Measurements from ENCODE around the gene CAVIN2.

Gene CAVIN2

GRCh38 chr2:191848771-191849767, 2.2 kb upstream of the CAVIN2 start:
- H3K9ac ChIP-seq (ENCODE audit: low read depth, low read length), result no peak overlapping the region
- H3K4me3 ChIP-seq (ENCODE audit: low read depth, low read length), result no peak overlapping the region
- H3K36me3 ChIP-seq (ENCODE audit: control insufficient read depth, insufficient read depth, low read length), result no peaks in the 10 kb centered on the region
- no peaks in the 10 kb centered on the region for H3K4me1 ChIP-seq (ENCODE audit: control insufficient read depth, insufficient read depth, low read length)
- H3K9me3 ChIP-seq (ENCODE audit: control insufficient read depth, insufficient read depth, low read length), result no peaks in the 10 kb centered on the region
- no peaks in the 10 kb centered on the region for H3K27me3 ChIP-seq (ENCODE audit: control insufficient read depth, insufficient read depth, low read length)

- Histone ChIP-seq H3K36me3 (ENCODE audit: control insufficient read depth, insufficient read depth, low read length) (no peaks in the 10 kb centered on the region), H3K27me3 (ENCODE audit: control insufficient read depth, insufficient read depth, low read length) (no peaks in the 10 kb centered on the region), H3K4me3 (ENCODE audit: low read depth, low read length) (no peak overlapping the region), H3K9me3 (ENCODE audit: control insufficient read depth, insufficient read depth, low read length) (no peaks in the 10 kb centered on the region), H3K4me1 (ENCODE audit: control insufficient read depth, insufficient read depth, low read length) (no peaks in the 10 kb centered on the region), H3K9ac (ENCODE audit: low read depth, low read length) (no peak overlapping the region)
Measured at GRCh38 chr2:191847764-191848163, 876 bp upstream of the CAVIN2 start.

- no peak overlapping the region for H3K4me3 ChIP-seq (ENCODE audit: low read depth, low read length)
Measured at GRCh38 chr2:191845876-191846514, 893 bp downstream of the CAVIN2 start.

GRCh38 chr2:191845248-191845715, 1.6 kb downstream of the CAVIN2 start:
- Histone ChIP-seq H3K9me3 (ENCODE audit: control insufficient read depth, insufficient read depth, low read length) (no peaks in the 10 kb centered on the region), H3K27me3 (ENCODE audit: control insufficient read depth, insufficient read depth, low read length) (no peaks in the 10 kb centered on the region), H3K4me3 (ENCODE audit: low read depth, low read length) (no peak overlapping the region), H3K4me1 (ENCODE audit: control insufficient read depth, insufficient read depth, low read length) (no peaks in the 10 kb centered on the region), H3K36me3 (ENCODE audit: control insufficient read depth, insufficient read depth, low read length) (no peaks in the 10 kb centered on the region), H3K9ac (ENCODE audit: low read depth, low read length) (no peak overlapping the region)

More at GRCh38 chr2:191845876-191846514, 893 bp downstream of the CAVIN2 start:
- no peak overlapping the region for H3K9ac ChIP-seq (ENCODE audit: low read depth, low read length)
- H3K36me3 ChIP-seq (ENCODE audit: control insufficient read depth, insufficient read depth, low read length), result no peaks in the 10 kb centered on the region
- H3K9me3 ChIP-seq (ENCODE audit: control insufficient read depth, insufficient read depth, low read length), result no peaks in the 10 kb centered on the region
- no peaks in the 10 kb centered on the region for H3K4me1 ChIP-seq (ENCODE audit: control insufficient read depth, insufficient read depth, low read length)
- no peaks in the 10 kb centered on the region for H3K27me3 ChIP-seq (ENCODE audit: control insufficient read depth, insufficient read depth, low read length)

GRCh38 chr2:191844706-191845105, 2.2 kb downstream of the CAVIN2 start:
- H3K9ac ChIP-seq (ENCODE audit: low read depth, low read length), result no peak overlapping the region
- H3K36me3 ChIP-seq (ENCODE audit: control insufficient read depth, insufficient read depth, low read length), result no peaks in the 10 kb centered on the region
- no peaks in the 10 kb centered on the region for H3K4me1 ChIP-seq (ENCODE audit: control insufficient read depth, insufficient read depth, low read length)
- H3K4me3 ChIP-seq (ENCODE audit: low read depth, low read length), result no peak overlapping the region
- H3K27me3 ChIP-seq (ENCODE audit: control insufficient read depth, insufficient read depth, low read length), result no peaks in the 10 kb centered on the region
- H3K9me3 ChIP-seq (ENCODE audit: control insufficient read depth, insufficient read depth, low read length), result no peaks in the 10 kb centered on the region

GRCh38 chr2:191840921-191841320, 6.0 kb downstream of the CAVIN2 start:
- Histone ChIP-seq H3K27me3 (ENCODE audit: control insufficient read depth, insufficient read depth, low read length) (no peaks in the 10 kb centered on the region), H3K9ac (ENCODE audit: low read depth, low read length) (no peak overlapping the region), H3K4me3 (ENCODE audit: low read depth, low read length) (no peak overlapping the region), H3K36me3 (ENCODE audit: control insufficient read depth, insufficient read depth, low read length) (no peaks in the 10 kb centered on the region), H3K9me3 (ENCODE audit: control insufficient read depth, insufficient read depth, low read length) (no peaks in the 10 kb centered on the region), H3K4me1 (ENCODE audit: control insufficient read depth, insufficient read depth, low read length) (no peaks in the 10 kb centered on the region)

GRCh38 chr2:191839918-191840804, 6.7 kb downstream of the CAVIN2 start:
- no peak overlapping the region for H3K9ac ChIP-seq (ENCODE audit: low read depth, low read length)
- no peaks in the 10 kb centered on the region for H3K4me1 ChIP-seq (ENCODE audit: control insufficient read depth, insufficient read depth, low read length)

GRCh38 chr2:191838526-191838925, 8.4 kb downstream of the CAVIN2 start:
- H3K4me1 ChIP-seq (ENCODE audit: control insufficient read depth, insufficient read depth, low read length), result no peaks in the 10 kb centered on the region
- no peaks in the 10 kb centered on the region for H3K9me3 ChIP-seq (ENCODE audit: control insufficient read depth, insufficient read depth, low read length)

More at GRCh38 chr2:191839918-191840804, 6.7 kb downstream of the CAVIN2 start:
- Histone ChIP-seq H3K4me3 (ENCODE audit: low read depth, low read length) (no peak overlapping the region), H3K9me3 (ENCODE audit: control insufficient read depth, insufficient read depth, low read length) (no peaks in the 10 kb centered on the region), H3K36me3 (ENCODE audit: control insufficient read depth, insufficient read depth, low read length) (no peaks in the 10 kb centered on the region), H3K27me3 (ENCODE audit: control insufficient read depth, insufficient read depth, low read length) (no peaks in the 10 kb centered on the region)

GRCh38 chr2:191836853-191837769, 9.8 kb downstream of the CAVIN2 start:
- H3K27me3 ChIP-seq (ENCODE audit: control insufficient read depth, insufficient read depth, low read length), result no peaks in the 10 kb centered on the region

More at GRCh38 chr2:191838526-191838925, 8.4 kb downstream of the CAVIN2 start:
- no peak overlapping the region for H3K9ac ChIP-seq (ENCODE audit: low read depth, low read length)
- no peaks in the 10 kb centered on the region for H3K36me3 ChIP-seq (ENCODE audit: control insufficient read depth, insufficient read depth, low read length)
- no peak overlapping the region for H3K4me3 ChIP-seq (ENCODE audit: low read depth, low read length)
- H3K27me3 ChIP-seq (ENCODE audit: control insufficient read depth, insufficient read depth, low read length), result no peaks in the 10 kb centered on the region

GRCh38 chr2:191836471-191836852, 10.4 kb downstream of the CAVIN2 start:
- Histone ChIP-seq H3K27me3 (ENCODE audit: control insufficient read depth, insufficient read depth, low read length) (no peaks in the 10 kb centered on the region), H3K4me1 (ENCODE audit: control insufficient read depth, insufficient read depth, low read length) (peaks cover 7% of the 10 kb centered on the region), H3K36me3 (ENCODE audit: control insufficient read depth, insufficient read depth, low read length) (no peaks in the 10 kb centered on the region), H3K9me3 (ENCODE audit: control insufficient read depth, insufficient read depth, low read length) (no peaks in the 10 kb centered on the region), H3K4me3 (ENCODE audit: low read depth, low read length) (no peak overlapping the region), H3K9ac (ENCODE audit: low read depth, low read length) (no peak overlapping the region)

More at GRCh38 chr2:191836853-191837769, 9.8 kb downstream of the CAVIN2 start:
- H3K36me3 ChIP-seq (ENCODE audit: control insufficient read depth, insufficient read depth, low read length), result no peaks in the 10 kb centered on the region
- H3K9me3 ChIP-seq (ENCODE audit: control insufficient read depth, insufficient read depth, low read length), result no peaks in the 10 kb centered on the region
- H3K9ac ChIP-seq (ENCODE audit: low read depth, low read length), result no peak overlapping the region
- no peak overlapping the region for H3K4me3 ChIP-seq (ENCODE audit: low read depth, low read length)
- peaks cover under 1% of the 10 kb centered on the region for H3K4me1 ChIP-seq (ENCODE audit: control insufficient read depth, insufficient read depth, low read length)
